Left kidney (tissue), 8 donors: ENCODE data around the gene NKX1-1. TPM values are rescaled to one million over a fixed set of nuclear protein-coding genes. Genes with fewer than 3 reads are reported as not detected.
"Not testable (repeated sequence)": the region's sequence is repeated elsewhere in the genome, so short reads cannot be mapped to it uniquely, and the experiment has no call there.

Experiments used
- DNase-seq: peaks from one replicate; pipeline ENCODE4 v3.0.0-alpha.2; 2013
- long read RNA-seq, 8 donors: transcript quantifications; one replicate each; lab custom pipeline, GENCODE V29; 2026
- polyA plus RNA-seq: library from polyadenylated mRNA; unstranded; fragments of 120-200 nt; gene quantifications from one replicate; pipeline ENCODE4 v1.2.1, GENCODE V29; 2013; ENCODE audit not compliant: insufficient read length

NKX1-1 gene
- not detected for polyA plus RNA-seq
- long read RNA-seq, donor 1: 0 reads
- long read RNA-seq, donor 2: 0 reads
- long read RNA-seq, donor 3: 0 reads
- long read RNA-seq, donor 4: 0 reads
- long read RNA-seq, donor 5: 0 reads
- long read RNA-seq, donor 6: 0 reads
- long read RNA-seq, donor 7: 0 reads
- long read RNA-seq, donor 8: 0 reads

GRCh38 chr4:1406394-1406980 lies at the start of gene NKX1-1:
Gene NKX1-1, minus strand, starts transcription at chr4:1406442. Its CDS starts 0 bp downstream, at chr4:1406442.
- no peak for DNase-seq

- DNase-seq: no peak
These were observed 47.5 kb upstream of the NKX1-1 start for GRCh38 chr4:1453731-1454130.

- no peak for DNase-seq
These were observed 46.3 kb upstream of the NKX1-1 start for GRCh38 chr4:1452431-1453051.

GRCh38 chr4:1451752-1452122 lies 45.5 kb upstream of the NKX1-1 start:
- DNase-seq: no peak

DNA sequence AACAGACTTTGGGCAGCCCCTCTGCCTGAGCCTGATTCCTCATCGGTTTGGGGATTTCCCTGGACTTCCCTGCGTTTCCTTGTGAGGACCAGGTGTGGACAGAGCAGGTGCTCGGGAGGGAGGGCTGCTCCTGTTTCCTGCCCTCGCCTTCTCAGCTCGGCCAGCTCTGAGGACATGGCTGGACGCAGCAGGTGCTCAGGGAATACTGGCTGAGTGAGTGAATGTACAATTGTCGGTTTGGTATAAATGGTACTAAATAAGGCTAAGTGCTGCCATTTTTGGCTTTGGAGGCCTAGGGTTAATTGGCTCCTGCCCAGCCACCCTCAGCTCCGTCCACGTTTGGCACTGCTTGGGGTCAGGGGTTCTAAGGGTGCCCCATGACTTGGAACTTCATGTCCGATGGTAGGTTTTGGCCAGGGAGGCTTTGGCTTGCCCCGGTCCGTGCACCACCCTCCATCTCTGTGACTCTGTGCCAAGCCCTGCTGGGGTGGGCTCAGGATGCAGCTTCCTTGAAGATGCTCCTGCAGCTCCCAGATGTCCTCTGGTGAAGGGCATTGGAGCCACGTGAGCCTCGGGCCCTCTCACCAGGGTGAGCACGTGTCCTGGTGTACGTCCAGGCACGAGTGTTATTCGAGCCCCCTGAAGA lies 45.0 kb upstream of the NKX1-1 start:
- no peak for DNase-seq

GRCh38 chr4:1449833-1450741 lies 43.8 kb upstream of the NKX1-1 start:
- no peak for DNase-seq

GRCh38 chr4:1449475-1449832 lies 43.2 kb upstream of the NKX1-1 start:
- no peak for DNase-seq

DNA sequence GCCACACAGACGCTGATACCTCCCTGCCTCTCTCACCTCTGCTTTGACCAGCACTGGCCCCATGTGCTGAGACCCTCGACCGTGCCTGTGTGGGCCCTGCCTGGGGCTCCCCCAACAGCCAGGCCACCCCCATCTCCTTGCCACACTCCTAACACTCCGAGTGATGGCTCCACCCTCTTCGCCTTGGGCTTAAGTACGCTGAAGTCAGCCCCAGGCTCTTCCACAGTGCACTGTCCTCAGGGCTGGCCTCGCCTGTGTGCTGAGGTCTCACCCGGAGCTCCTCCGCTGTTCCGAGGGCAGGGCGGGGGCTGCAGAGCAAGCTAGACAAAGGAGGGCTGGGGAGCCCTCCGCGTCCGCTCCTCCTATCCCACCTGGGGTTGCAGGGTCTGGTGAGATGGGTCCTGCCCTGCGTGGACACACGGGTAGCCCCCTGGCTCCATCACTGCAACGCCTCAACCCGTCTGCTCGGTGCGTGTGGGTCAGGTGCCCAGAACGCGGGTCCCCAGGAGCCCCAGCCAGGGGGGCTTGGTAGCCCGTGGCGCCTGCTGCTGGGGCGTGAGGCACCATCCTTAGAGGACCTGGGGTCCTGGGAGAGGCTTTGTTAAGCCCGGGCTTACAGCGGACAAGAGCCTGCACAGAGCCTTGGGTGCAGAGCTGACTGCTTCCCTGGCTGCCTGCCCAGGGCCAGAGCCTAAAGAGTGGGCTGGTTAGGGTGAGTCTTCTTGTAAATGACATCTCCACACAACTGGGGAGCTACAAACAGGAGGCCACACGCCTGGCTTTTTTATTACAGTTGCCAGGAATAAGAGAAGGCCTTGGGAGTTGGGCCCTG lies 42.6 kb upstream of the NKX1-1 start:
- no peak for DNase-seq

DNA sequence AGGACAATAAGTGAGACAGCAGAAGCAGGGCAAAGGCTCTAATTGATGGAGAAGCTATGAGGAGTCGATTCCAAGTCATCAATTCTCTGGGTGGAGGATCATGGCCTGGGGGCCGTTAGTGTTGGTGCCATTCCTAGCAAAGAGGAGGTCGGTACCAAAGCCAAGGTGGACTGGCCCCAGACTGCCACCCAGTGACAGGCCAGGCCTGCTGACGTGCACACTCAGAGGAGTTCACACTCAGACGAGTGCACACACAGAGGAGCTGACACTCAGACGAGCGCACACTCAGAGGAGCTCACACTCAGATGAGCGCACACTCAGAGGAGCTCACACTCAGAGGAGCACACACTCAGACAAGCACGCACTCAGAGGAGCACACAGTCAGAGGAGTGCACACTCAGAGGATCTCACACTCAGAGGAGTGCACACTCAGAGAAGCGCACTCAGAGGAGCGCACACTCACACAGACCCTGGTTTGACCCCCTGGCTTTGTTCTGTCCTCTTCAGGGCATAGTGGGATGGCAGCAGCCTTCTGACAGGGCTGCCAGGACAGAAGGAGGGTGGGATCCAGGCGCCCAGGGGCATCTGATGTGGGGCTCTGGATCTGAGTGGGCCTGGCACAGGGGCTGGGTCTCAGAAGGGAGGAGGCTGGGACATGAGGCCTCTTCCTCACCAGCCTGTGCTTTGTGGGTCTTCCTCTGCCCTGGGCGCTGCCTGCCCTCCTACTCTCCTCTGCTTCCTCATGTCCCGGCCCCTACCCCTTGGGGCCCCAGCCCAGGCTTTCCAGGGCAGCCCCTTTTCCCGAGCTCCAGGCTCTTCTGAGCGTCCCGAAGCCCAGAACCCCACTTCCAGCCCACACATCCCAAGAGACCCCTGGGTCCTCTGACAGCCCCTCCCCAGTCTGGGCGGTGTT lies 41.7 kb upstream of the NKX1-1 start:
- DNase-seq: no peak

- no peak for DNase-seq
These were observed 40.5 kb upstream of the NKX1-1 start for GRCh38 chr4:1446502-1447386.

- DNase-seq: no peak
These were observed 39.6 kb upstream of the NKX1-1 start for GRCh38 chr4:1445716-1446445.

DNA sequence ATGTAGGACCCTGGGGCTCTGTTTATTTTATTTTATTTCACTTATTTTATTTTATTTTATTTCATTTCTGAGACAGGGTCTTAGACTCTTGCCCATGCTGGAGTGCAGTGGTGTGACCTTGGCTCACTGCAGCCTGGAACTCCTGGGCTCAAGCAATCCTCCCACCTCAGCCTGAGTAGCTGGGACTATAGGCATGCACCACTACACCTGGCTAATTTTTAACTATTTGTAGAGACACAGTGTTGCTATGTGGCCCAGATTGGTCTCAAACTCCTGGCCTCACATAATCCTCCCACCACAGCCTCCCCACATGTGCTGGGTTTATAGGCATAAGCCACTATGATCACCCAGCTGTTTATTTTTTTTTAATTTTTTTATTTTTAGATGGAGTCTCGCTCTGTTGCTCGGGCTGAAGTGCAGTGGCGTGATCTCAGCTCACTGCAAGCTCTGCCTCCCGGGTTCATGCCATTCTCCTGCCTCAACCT lies 37.5 kb upstream of the NKX1-1 start:
- DNase-seq: not testable (repeated sequence)

GRCh38 chr4:1427010-1427409 lies 20.8 kb upstream of the NKX1-1 start:
- no peak for DNase-seq

- no peak for DNase-seq
These were observed 15.4 kb upstream of the NKX1-1 start for GRCh38 chr4:1421657-1422056.

GRCh38 chr4:1419708-1420107 lies 13.5 kb upstream of the NKX1-1 start:
- DNase-seq: no peak

GRCh38 chr4:1418494-1419285 lies 12.4 kb upstream of the NKX1-1 start:
- DNase-seq: no peak
